GM23338 (cell line): Measurements from ENCODE around the gene PCSK5. TPM values are rescaled to one million over a fixed set of nuclear protein-coding genes. Genes with fewer than 3 reads are reported as not detected.

Experiments used
- ATAC-seq: fragments of 200-7000 bp; cut with Tn5 transposase; 3 replicates; pipeline ENCODE4 v1.9.1; 2020
- DNase-seq: peaks from one replicate; pipeline ENCODE4 v3.0.0-alpha.2; 2015; ENCODE audit warnings: low spot score
- H2AFZ ChIP-seq: fragments of 200-600 bp; sonication (generic); 2 replicates; pipeline ENCODE4 v1.8.0; 2016; ENCODE audit warnings: antibody characterized with exemption, mild to moderate bottlenecking, moderate library complexity
- H3F3A ChIP-seq: fragments of 200-600 bp; sonication (generic); replicated peaks from 2 replicates; pipeline ENCODE4 v1.8.0; 2017; ENCODE audit warnings: antibody characterized with exemption, mixed run types, low read depth
- H3K27ac ChIP-seq: fragments of 200-600 bp; sonication (generic); 2 replicates; pipeline ENCODE4 v1.6.1; 2016; ENCODE audit warnings: low read depth
- H3K27me3 ChIP-seq: fragments of 200-600 bp; sonication (generic); 2 replicates; pipeline ENCODE4 v1.8.0; 2016; ENCODE audit warnings: mild to moderate bottlenecking, mixed run types, moderate library complexity; ENCODE audit not compliant: insufficient read depth
- H3K36me3 ChIP-seq: fragments of 200-600 bp; sonication (generic); 2 replicates; pipeline ENCODE4 v1.8.0; 2016; ENCODE audit warnings: mild to moderate bottlenecking; ENCODE audit not compliant: insufficient read depth
- H3K4me1 ChIP-seq: fragments of 200-600 bp; sonication (generic); 2 replicates; pipeline ENCODE4 v1.8.0; 2016; ENCODE audit warnings: mild to moderate bottlenecking, moderate library complexity; ENCODE audit not compliant: insufficient read depth
- H3K4me2 ChIP-seq: fragments of 200-600 bp; sonication (generic); 2 replicates; pipeline ENCODE4 v1.7.1; 2017; ENCODE audit warnings: mixed run types
- H3K4me3 ChIP-seq: fragments of 200-600 bp; sonication (generic); 2 replicates; pipeline ENCODE4 v1.6.1; 2016; ENCODE audit warnings: mixed run types
- H3K79me2 ChIP-seq: fragments of 200-600 bp; sonication (generic); replicated peaks from 2 replicates; pipeline ENCODE4 v1.8.0; 2017; ENCODE audit warnings: mild to moderate bottlenecking; ENCODE audit not compliant: insufficient read depth
- H3K9me2 ChIP-seq: fragments of 200-600 bp; sonication (generic); 2 replicates; pipeline ENCODE4 v1.8.0; 2017; ENCODE audit not compliant: insufficient read depth
- H4K20me1 ChIP-seq: fragments of 200-600 bp; sonication (generic); replicated peaks from 2 replicates; pipeline ENCODE4 v1.8.0; 2017; ENCODE audit warnings: mild to moderate bottlenecking; ENCODE audit not compliant: insufficient read depth
- H3K27ac Mint-ChIP-seq: 2 replicates; pipeline ENCODE4 v1.8.0; 2020; ENCODE audit warnings: inconsistent platforms, mild to moderate bottlenecking, moderate library complexity, mixed read lengths
- H3K27me3 Mint-ChIP-seq: 3 replicates; pipeline ENCODE4 v1.8.0; 2022; ENCODE audit warnings: low read depth, mild to moderate bottlenecking, moderate library complexity, mixed read lengths, inconsistent platforms; ENCODE audit not compliant: insufficient read depth, poor library complexity
- H3K36me3 Mint-ChIP-seq: 3 replicates; pipeline ENCODE4 v1.8.0; 2021; ENCODE audit warnings: low read depth, mild to moderate bottlenecking, inconsistent platforms, moderate library complexity, mixed read lengths
- H3K4me1 Mint-ChIP-seq: 3 replicates; pipeline ENCODE4 v1.8.0; 2020; ENCODE audit warnings: mild to moderate bottlenecking, inconsistent platforms, mixed read lengths
- H3K4me3 Mint-ChIP-seq: 3 replicates; pipeline ENCODE4 v1.8.0; 2021; ENCODE audit warnings: moderate library complexity, mild to moderate bottlenecking, inconsistent platforms, mixed read lengths
- H3K9me3 Mint-ChIP-seq: 3 replicates; pipeline ENCODE4 v1.8.0; 2020; ENCODE audit warnings: moderate library complexity, mild to moderate bottlenecking, inconsistent platforms, mixed read lengths
- CREB1 ChIP-seq: fragments of 250-450 bp; sonication (Bioruptor Pico); IDR thresholded peaks from 2 replicates; pipeline ENCODE4 v1.5.0; 2020; ENCODE audit warnings: low read depth, mild to moderate bottlenecking, moderate library complexity
- EZH2 ChIP-seq: fragments of 200-600 bp; sonication (generic); IDR thresholded peaks from one replicate; pipeline ENCODE4 v1.8.0; 2017; ENCODE audit warnings: antibody characterized with exemption, mild to moderate bottlenecking, low read depth; ENCODE audit not compliant: unreplicated experiment
- EZH2phosphoT487 ChIP-seq: fragments of 200-600 bp; sonication (generic); IDR thresholded peaks from one replicate; pipeline ENCODE4 v1.8.1; 2018; ENCODE audit warnings: antibody characterized with exemption; ENCODE audit not compliant: unreplicated experiment
- JUNB ChIP-seq: IDR thresholded peaks from one replicate; pipeline ENCODE4 v1.6.1; 2016; ENCODE audit warnings: antibody characterized with exemption; ENCODE audit not compliant: unreplicated experiment
- NANOG ChIP-seq: IDR thresholded peaks from 2 replicates; pipeline ENCODE4 v1.6.1; 2016; ENCODE audit warnings: antibody characterized with exemption, borderline replicate concordance
- POLR2AphosphoS5 ChIP-seq: IDR thresholded peaks from 2 replicates; pipeline ENCODE4 v1.6.1; 2016; ENCODE audit warnings: antibody characterized with exemption, low read depth
- ZNF114 ChIP-seq: fragments of 250-450 bp; sonication (Bioruptor Pico); IDR thresholded peaks from 2 replicates; pipeline ENCODE4 v1.5.0; 2020; ENCODE audit warnings: mild to moderate bottlenecking, moderate library complexity
- ZNF331 ChIP-seq: fragments of 250-450 bp; sonication (Bioruptor Pico); IDR thresholded peaks from 2 replicates; pipeline ENCODE4 v1.5.0; 2020; ENCODE audit warnings: low read depth, mild to moderate bottlenecking, moderate library complexity
- polyA plus RNA-seq: library from polyadenylated mRNA; unstranded; fragments of >200 nt; fragmentation: Nextera tagmentation; extraction: Ambion mirVana; gene quantifications from 2 replicates; pipeline ENCODE4 v1.2.1, GENCODE V29; 2016
- total RNA-seq: library from RNA; depleted of rRNA; stranded (reverse); fragments of >200 nt; shearing (Covaris generic); gene quantifications from 2 replicates; pipeline ENCODE4 v1.2.3, GENCODE V29; 2014
- TF ChIP-seq, protein P1 (sequence below): IDR thresholded peaks from one replicate; pipeline ENCODE4 v1.6.1; 2018; ENCODE audit warnings: antibody characterized with exemption; ENCODE audit not compliant: unreplicated experiment
- TF ChIP-seq, protein P2 (sequence below): fragments of 250-450 bp; sonication (Bioruptor Pico); IDR thresholded peaks from 2 replicates; pipeline ENCODE4 v1.5.0; 2020; ENCODE audit warnings: mild to moderate bottlenecking, moderate library complexity

PCSK5 gene
- total and polyA plus RNA-seq, 2 experiments from 2014 or later, result 12.3 to 34.8 TPM

DNA sequence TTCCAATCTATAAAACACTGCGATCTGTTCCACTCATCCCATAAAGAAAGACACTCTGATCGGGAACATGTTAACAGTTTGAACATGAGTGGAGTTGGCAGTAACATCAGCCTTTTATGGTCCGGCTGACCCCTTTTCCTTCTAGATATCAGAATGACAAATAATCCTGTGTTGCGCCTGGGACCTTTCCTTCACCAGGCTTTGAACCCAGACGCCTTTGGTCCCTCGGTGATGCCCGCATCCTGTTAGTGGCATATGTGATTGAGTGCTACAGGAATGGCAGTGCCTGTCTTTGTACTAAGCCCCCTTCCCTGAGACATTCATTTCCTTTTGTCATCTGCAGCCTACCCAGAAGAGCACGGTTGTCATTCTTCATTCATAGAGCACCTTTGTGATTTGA lies 209.0 kb downstream of the PCSK5 start:
- Mint-ChIP-seq H3K27me3 (peaks cover 2% of the 10 kb centered on the region), H3K4me3 (no peak overlapping the region), H3K36me3 (peaks cover 2% of the 10 kb centered on the region; the same call in 1 of the 3 replicates), H3K4me1 (peaks cover 20% of the 10 kb centered on the region), H3K27ac (no peak overlapping the region), H3K9me3 (no peaks in the 10 kb centered on the region)
- no peak overlapping the region for H3K27ac ChIP-seq
- no peaks in the 10 kb centered on the region for H3K27me3 ChIP-seq
- H3K9me2 ChIP-seq, result no peaks in the 10 kb centered on the region
- no peak overlapping the region for H2AFZ ChIP-seq
- ATAC-seq (no peak), DNase-seq (no peak)
- H3K36me3 ChIP-seq, result peaks cover 6% of the 10 kb centered on the region; the same call in 1 of the 2 replicates
- H3K4me2 ChIP-seq, result no peak overlapping the region
- H3F3A ChIP-seq, result no peaks in the 10 kb centered on the region
- no peak overlapping the region for H3K4me3 ChIP-seq
- no peak for TF ChIP-seq CREB1
- TF ChIP-seq NANOG, result no peak
- TF ChIP-seq ZNF331 (CRISPR knock-in tag), result no peak
- TF ChIP-seq, protein P1, sequence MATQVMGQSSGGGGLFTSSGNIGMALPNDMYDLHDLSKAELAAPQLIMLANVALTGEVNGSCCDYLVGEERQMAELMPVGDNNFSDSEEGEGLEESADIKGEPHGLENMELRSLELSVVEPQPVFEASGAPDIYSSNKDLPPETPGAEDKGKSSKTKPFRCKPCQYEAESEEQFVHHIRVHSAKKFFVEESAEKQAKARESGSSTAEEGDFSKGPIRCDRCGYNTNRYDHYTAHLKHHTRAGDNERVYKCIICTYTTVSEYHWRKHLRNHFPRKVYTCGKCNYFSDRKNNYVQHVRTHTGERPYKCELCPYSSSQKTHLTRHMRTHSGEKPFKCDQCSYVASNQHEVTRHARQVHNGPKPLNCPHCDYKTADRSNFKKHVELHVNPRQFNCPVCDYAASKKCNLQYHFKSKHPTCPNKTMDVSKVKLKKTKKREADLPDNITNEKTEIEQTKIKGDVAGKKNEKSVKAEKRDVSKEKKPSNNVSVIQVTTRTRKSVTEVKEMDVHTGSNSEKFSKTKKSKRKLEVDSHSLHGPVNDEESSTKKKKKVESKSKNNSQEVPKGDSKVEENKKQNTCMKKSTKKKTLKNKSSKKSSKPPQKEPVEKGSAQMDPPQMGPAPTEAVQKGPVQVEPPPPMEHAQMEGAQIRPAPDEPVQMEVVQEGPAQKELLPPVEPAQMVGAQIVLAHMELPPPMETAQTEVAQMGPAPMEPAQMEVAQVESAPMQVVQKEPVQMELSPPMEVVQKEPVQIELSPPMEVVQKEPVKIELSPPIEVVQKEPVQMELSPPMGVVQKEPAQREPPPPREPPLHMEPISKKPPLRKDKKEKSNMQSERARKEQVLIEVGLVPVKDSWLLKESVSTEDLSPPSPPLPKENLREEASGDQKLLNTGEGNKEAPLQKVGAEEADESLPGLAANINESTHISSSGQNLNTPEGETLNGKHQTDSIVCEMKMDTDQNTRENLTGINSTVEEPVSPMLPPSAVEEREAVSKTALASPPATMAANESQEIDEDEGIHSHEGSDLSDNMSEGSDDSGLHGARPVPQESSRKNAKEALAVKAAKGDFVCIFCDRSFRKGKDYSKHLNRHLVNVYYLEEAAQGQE, result no peak
- TF ChIP-seq, protein P2, sequence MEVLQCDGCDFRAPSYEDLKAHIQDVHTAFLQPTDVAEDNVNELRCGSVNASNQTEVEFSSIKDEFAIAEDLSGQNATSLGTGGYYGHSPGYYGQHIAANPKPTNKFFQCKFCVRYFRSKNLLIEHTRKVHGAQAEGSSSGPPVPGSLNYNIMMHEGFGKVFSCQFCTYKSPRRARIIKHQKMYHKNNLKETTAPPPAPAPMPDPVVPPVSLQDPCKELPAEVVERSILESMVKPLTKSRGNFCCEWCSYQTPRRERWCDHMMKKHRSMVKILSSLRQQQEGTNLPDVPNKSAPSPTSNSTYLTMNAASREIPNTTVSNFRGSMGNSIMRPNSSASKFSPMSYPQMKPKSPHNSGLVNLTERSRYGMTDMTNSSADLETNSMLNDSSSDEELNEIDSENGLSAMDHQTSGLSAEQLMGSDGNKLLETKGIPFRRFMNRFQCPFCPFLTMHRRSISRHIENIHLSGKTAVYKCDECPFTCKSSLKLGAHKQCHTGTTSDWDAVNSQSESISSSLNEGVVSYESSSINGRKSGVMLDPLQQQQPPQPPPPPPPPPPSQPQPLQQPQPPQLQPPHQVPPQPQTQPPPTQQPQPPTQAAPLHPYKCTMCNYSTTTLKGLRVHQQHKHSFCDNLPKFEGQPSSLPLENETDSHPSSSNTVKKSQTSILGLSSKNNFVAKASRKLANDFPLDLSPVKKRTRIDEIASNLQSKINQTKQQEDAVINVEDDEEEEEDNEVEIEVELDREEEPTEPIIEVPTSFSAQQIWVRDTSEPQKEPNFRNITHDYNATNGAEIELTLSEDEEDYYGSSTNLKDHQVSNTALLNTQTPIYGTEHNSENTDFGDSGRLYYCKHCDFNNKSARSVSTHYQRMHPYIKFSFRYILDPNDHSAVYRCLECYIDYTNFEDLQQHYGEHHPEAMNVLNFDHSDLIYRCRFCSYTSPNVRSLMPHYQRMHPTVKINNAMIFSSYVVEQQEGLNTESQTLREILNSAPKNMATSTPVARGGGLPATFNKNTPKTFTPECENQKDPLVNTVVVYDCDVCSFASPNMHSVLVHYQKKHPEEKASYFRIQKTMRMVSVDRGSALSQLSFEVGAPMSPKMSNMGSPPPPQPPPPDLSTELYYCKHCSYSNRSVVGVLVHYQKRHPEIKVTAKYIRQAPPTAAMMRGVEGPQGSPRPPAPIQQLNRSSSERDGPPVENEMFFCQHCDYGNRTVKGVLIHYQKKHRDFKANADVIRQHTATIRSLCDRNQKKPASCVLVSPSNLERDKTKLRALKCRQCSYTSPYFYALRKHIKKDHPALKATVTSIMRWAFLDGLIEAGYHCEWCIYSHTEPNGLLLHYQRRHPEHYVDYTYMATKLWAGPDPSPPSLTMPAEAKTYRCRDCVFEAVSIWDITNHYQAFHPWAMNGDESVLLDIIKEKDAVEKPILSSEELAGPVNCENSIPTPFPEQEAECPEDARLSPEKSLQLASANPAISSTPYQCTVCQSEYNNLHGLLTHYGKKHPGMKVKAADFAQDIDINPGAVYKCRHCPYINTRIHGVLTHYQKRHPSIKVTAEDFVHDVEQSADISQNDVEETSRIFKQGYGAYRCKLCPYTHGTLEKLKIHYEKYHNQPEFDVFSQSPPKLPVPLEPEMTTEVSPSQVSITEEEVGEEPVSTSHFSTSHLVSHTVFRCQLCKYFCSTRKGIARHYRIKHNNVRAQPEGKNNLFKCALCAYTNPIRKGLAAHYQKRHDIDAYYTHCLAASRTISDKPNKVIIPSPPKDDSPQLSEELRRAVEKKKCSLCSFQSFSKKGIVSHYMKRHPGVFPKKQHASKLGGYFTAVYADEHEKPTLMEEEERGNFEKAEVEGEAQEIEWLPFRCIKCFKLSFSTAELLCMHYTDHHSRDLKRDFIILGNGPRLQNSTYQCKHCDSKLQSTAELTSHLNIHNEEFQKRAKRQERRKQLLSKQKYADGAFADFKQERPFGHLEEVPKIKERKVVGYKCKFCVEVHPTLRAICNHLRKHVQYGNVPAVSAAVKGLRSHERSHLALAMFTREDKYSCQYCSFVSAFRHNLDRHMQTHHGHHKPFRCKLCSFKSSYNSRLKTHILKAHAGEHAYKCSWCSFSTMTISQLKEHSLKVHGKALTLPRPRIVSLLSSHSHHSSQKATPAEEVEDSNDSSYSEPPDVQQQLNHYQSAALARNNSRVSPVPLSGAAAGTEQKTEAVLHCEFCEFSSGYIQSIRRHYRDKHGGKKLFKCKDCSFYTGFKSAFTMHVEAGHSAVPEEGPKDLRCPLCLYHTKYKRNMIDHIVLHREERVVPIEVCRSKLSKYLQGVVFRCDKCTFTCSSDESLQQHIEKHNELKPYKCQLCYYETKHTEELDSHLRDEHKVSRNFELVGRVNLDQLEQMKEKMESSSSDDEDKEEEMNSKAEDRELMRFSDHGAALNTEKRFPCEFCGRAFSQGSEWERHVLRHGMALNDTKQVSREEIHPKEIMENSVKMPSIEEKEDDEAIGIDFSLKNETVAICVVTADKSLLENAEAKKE (CRISPR knock-in tag), result no peak
- no peak for TF ChIP-seq JUNB
- no peak for TF ChIP-seq POLR2AphosphoS5
- no peak for TF ChIP-seq EZH2
- no peak for TF ChIP-seq ZNF114 (CRISPR knock-in tag)
- no peak for TF ChIP-seq EZH2phosphoT487
- H3K4me1 ChIP-seq, result peaks cover 22% of the 10 kb centered on the region
- H4K20me1 ChIP-seq, result 0 out of 2 replicates have a peak, but pooled peaks cover 8% of the 10 kb centered on the region
- no peaks in the 10 kb centered on the region; the same call in 1 of the 2 replicates for H3K79me2 ChIP-seq
